ENCODE measurements around the gene INAFM2. TPM values are rescaled to one million over a fixed set of nuclear protein-coding genes. Genes with fewer than 3 reads are reported as not detected.

The INAFM2 gene
- total and polyA plus RNA-seq, 9 of the 15 experiments (the other 6 are each of a cell fraction or from before 2014, with no cell fraction given) = 11.8 to 43.1 (median 27.2) TPM

GRCh38 chr15:40330368-40330836 is 6.9 kb downstream of the INAFM2 start (continued):
- TF ChIP-seq JUND (IDR thresholded peaks at IDR 0.05; ENCODE audit: borderline replicate concordance, low read depth, low read length) (peak; percentile 25; the same call in 1 of the 2 replicates), JUND (tag; IDR thresholded peaks at IDR 0.05; ENCODE audit: borderline replicate concordance, low read depth, low read length) (peak; percentile 31; the same call in 2 of the 3 replicates), XRCC5 (IDR thresholded peaks at IDR 0.05; ENCODE audit: low read depth, low read length) (no peak), PATZ1 (CRISPR knock-in tag; IDR thresholded peaks at IDR 0.05; ENCODE audit: borderline replicate concordance) (no peak), PURB (CRISPR knock-in tag; IDR thresholded peaks at IDR 0.05; ENCODE audit: low read depth) (no peak), KAT2B (IDR thresholded peaks at IDR 0.05; ENCODE audit: low read depth, low read length) (no peak), ILK (tag; IDR thresholded peaks at IDR 0.05; ENCODE audit: borderline replicate concordance, low read depth) (no peak), ZNF511 (CRISPR knock-in tag; IDR thresholded peaks at IDR 0.05) (no peak), YBX1 (IDR thresholded peaks at IDR 0.05) (no peak), IRF2 (CRISPR knock-in tag; IDR thresholded peaks at IDR 0.05) (no peak), PYGO2 (tag; IDR thresholded peaks at IDR 0.05) (no peak), ZNF609 (CRISPR knock-in tag; IDR thresholded peaks at IDR 0.05; ENCODE audit: borderline replicate concordance) (no peak), MTA3 (IDR thresholded peaks at IDR 0.05; ENCODE audit: borderline replicate concordance) (0 out of 2 replicates have a peak, but pooled peaks have one; percentile 29), GTF2F1 (IDR thresholded peaks at IDR 0.05; ENCODE audit: low read depth, low read length) (no peak), PPARD (CRISPR knock-in tag; IDR thresholded peaks at IDR 0.05) (no peak), DEAF1 (CRISPR knock-in tag; IDR thresholded peaks at IDR 0.05) (no peak), HES1 (IDR thresholded peaks at IDR 0.05; ENCODE audit: low read depth) (no peak), TEAD1 (CRISPR knock-in tag; IDR thresholded peaks at IDR 0.05) (no peak)

Data from K562 (cell line).